ENCODE measurements around the gene OLFML2B.

DNA sequence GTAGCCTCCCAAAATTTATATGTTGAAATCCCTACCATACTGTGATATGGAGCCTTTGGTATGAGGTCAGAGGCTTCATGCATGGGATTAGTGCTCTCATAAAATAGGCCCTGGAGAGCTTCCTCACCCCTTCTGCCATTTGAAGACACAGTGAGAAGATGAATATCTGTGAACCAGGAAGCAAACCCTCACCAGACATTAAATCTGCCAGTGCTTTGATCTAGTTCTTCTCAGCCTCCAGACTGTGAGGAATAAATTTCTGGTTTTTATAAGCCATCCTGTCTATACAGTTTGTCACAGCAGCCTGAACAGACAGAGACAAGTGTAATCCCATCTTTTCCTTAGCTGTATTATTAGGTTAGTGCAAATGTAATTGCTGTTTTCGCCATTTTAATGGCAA is 88.4 kb downstream of the OLFML2B start:
- TF ChIP-seq, protein P1, sequence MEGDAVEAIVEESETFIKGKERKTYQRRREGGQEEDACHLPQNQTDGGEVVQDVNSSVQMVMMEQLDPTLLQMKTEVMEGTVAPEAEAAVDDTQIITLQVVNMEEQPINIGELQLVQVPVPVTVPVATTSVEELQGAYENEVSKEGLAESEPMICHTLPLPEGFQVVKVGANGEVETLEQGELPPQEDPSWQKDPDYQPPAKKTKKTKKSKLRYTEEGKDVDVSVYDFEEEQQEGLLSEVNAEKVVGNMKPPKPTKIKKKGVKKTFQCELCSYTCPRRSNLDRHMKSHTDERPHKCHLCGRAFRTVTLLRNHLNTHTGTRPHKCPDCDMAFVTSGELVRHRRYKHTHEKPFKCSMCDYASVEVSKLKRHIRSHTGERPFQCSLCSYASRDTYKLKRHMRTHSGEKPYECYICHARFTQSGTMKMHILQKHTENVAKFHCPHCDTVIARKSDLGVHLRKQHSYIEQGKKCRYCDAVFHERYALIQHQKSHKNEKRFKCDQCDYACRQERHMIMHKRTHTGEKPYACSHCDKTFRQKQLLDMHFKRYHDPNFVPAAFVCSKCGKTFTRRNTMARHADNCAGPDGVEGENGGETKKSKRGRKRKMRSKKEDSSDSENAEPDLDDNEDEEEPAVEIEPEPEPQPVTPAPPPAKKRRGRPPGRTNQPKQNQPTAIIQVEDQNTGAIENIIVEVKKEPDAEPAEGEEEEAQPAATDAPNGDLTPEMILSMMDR (IDR thresholded peaks at IDR 0.05), result no peak
- no peak for TF ChIP-seq EP300 (IDR thresholded peaks at IDR 0.05)

Measured in suprapubic skin (tissue), 3 donors.